Measurements from ENCODE around the gene RBM23.
"Not testable (repeated sequence)": the region's sequence is repeated elsewhere in the genome, so short reads cannot be mapped to it uniquely, and the experiment has no call there.

The RBM23 gene

GRCh38 chr14:22915886-22916521 lies 2.9 kb downstream of the RBM23 start:
- no peak for DNase-seq (ENCODE audit: low read depth)

- DNase-seq (ENCODE audit: low read depth) = not testable (repeated sequence)
Measured at GRCh38 chr14:22914836-22915235, 4.1 kb downstream of the RBM23 start.

- DNase-seq (ENCODE audit: low read depth) = no peak
Measured at GRCh38 chr14:22910916-22911315, 8.0 kb downstream of the RBM23 start.

GRCh38 chr14:22908601-22909000 lies 10.3 kb downstream of the RBM23 start:
- no peak for DNase-seq (ENCODE audit: low read depth)

GRCh38 chr14:22907429-22907828 lies 11.5 kb downstream of the RBM23 start:
- DNase-seq (ENCODE audit: low read depth) = no peak

- DNase-seq (ENCODE audit: low read depth) = no peak
Measured at GRCh38 chr14:22906073-22906472, 12.9 kb downstream of the RBM23 start.

GRCh38 chr14:22905627-22906026 lies 13.3 kb downstream of the RBM23 start:
- DNase-seq (ENCODE audit: low read depth) = no peak

GRCh38 chr14:22903742-22904087 lies 15.2 kb downstream of the RBM23 start:
- no peak for DNase-seq (ENCODE audit: low read depth)

- DNase-seq (ENCODE audit: low read depth) = no peak
Measured at GRCh38 chr14:22901799-22902198, 17.1 kb downstream of the RBM23 start.

GRCh38 chr14:22900081-22900799 lies 18.7 kb downstream of the RBM23 start:
- DNase-seq (ENCODE audit: low read depth) = no peak

- DNase-seq (ENCODE audit: low read depth) = no peak
Measured at GRCh38 chr14:22898302-22899090, 20.5 kb downstream of the RBM23 start.

GRCh38 chr14:22897357-22897756 lies 21.6 kb downstream of the RBM23 start:
- DNase-seq (ENCODE audit: low read depth) = no peak

GRCh38 chr14:22896760-22897159 lies 22.2 kb downstream of the RBM23 start:
- no peak for DNase-seq (ENCODE audit: low read depth)

- no peak for DNase-seq (ENCODE audit: low read depth)
Measured at GRCh38 chr14:22896356-22896755, 22.6 kb downstream of the RBM23 start.

- DNase-seq (ENCODE audit: low read depth) = no peak
Measured at GRCh38 chr14:22895402-22895801, 23.5 kb downstream of the RBM23 start.

GRCh38 chr14:22893706-22894105 lies 25.2 kb downstream of the RBM23 start:
- no peak for DNase-seq (ENCODE audit: low read depth)

- DNase-seq (ENCODE audit: low read depth) = no peak
Measured at GRCh38 chr14:22892488-22892887, 26.5 kb downstream of the RBM23 start.

- no peak for DNase-seq (ENCODE audit: low read depth)
Measured at GRCh38 chr14:22890416-22890815, 28.5 kb downstream of the RBM23 start.

GRCh38 chr14:22888662-22889061 lies 30.3 kb downstream of the RBM23 start:
- DNase-seq (ENCODE audit: low read depth) = no peak

- DNase-seq (ENCODE audit: low read depth) = no peak
Measured at GRCh38 chr14:22887990-22888378, 31.0 kb downstream of the RBM23 start.

GRCh38 chr14:22887260-22887989 lies 31.5 kb downstream of the RBM23 start:
- DNase-seq (ENCODE audit: low read depth) = peak; percentile 17

GRCh38 chr14:22886500-22887259 lies 32.3 kb downstream of the RBM23 start:
- DNase-seq (ENCODE audit: low read depth) = peak; percentile 75

All from activated T-helper 1 cell treated with Interleukin-2 at 50 U/mL for 16 hours (primary cell).